Type B pancreatic cell (in vitro differentiated cells): ENCODE results near the gene TMC5. TPM values are rescaled to one million over a fixed set of nuclear protein-coding genes. Genes with fewer than 3 reads are reported as not detected.
"Not testable (repeated sequence)": the region's sequence is repeated elsewhere in the genome, so short reads cannot be mapped to it uniquely, and the experiment has no call there.

ENCODE experiments used
- DNase-seq: peaks from one replicate; pipeline ENCODE4 v3.0.0; 2021; ENCODE audit warnings: mixed read lengths; ENCODE audit not compliant: unreplicated experiment; ENCODE audit errors: extremely low spot score
- H3K27ac Mint-ChIP-seq: 2 replicates; pipeline ENCODE4 v1.8.0; 2021; ENCODE audit warnings: mild to moderate bottlenecking, mixed read lengths
- H3K27me3 Mint-ChIP-seq: 2 replicates; pipeline ENCODE4 v1.8.0; 2021; ENCODE audit warnings: mixed read lengths
- H3K36me3 Mint-ChIP-seq: 2 replicates; pipeline ENCODE4 v1.8.0; 2021; ENCODE audit warnings: mixed read lengths
- H3K4me1 Mint-ChIP-seq: one replicate; pipeline ENCODE4 v1.8.0; 2021; ENCODE audit warnings: mixed read lengths; ENCODE audit not compliant: unreplicated experiment
- H3K4me3 Mint-ChIP-seq: 2 replicates; pipeline ENCODE4 v1.8.0; 2021; ENCODE audit warnings: mild to moderate bottlenecking, mixed read lengths
- H3K9me3 Mint-ChIP-seq: 2 replicates; pipeline ENCODE4 v1.8.0; 2021; ENCODE audit warnings: mixed read lengths
- CTCF ChIP-seq: fragments of 200-600 bp; sonication (generic); conservative IDR thresholded peaks from 2 replicates; pipeline ENCODE4 v1.5.0; 2021; ENCODE audit warnings: antibody characterized with exemption, mild to moderate bottlenecking
- total RNA-seq: library from RNA; stranded (reverse); gene quantifications from 2 replicates; pipeline ENCODE4 v1.2.1, GENCODE V29; 2021; ENCODE audit warnings: low replicate concordance

TMC5 gene
- total RNA-seq, 1 donor from 2014 or later, result 9.1 TPM

- H3K27ac Mint-ChIP-seq, result no peak overlapping the region
- DNase-seq, result no peak
- no peak overlapping the region for H3K4me3 Mint-ChIP-seq
- TF ChIP-seq CTCF, result no peak
- H3K27me3 Mint-ChIP-seq, result no peaks in the 10 kb centered on the region
- no peaks in the 10 kb centered on the region for H3K9me3 Mint-ChIP-seq
- peaks cover 6% of the 10 kb centered on the region for H3K4me1 Mint-ChIP-seq
- H3K36me3 Mint-ChIP-seq, result peaks cover 45% of the 10 kb centered on the region
Measured at GRCh38 chr16:19540241-19540970, 122.7 kb downstream of the TMC5 start.

- H3K27ac Mint-ChIP-seq, result no peak overlapping the region
- H3K27me3 Mint-ChIP-seq, result no peaks in the 10 kb centered on the region
- H3K4me1 Mint-ChIP-seq, result peaks cover 6% of the 10 kb centered on the region
- DNase-seq, result no peak
- H3K4me3 Mint-ChIP-seq, result peak overlapping the region; percentile 16
- no peaks in the 10 kb centered on the region for H3K9me3 Mint-ChIP-seq
- H3K36me3 Mint-ChIP-seq, result peaks cover 31% of the 10 kb centered on the region
- no peak for TF ChIP-seq CTCF
Measured at GRCh38 chr16:19542138-19542821, 124.6 kb downstream of the TMC5 start.

DNA sequence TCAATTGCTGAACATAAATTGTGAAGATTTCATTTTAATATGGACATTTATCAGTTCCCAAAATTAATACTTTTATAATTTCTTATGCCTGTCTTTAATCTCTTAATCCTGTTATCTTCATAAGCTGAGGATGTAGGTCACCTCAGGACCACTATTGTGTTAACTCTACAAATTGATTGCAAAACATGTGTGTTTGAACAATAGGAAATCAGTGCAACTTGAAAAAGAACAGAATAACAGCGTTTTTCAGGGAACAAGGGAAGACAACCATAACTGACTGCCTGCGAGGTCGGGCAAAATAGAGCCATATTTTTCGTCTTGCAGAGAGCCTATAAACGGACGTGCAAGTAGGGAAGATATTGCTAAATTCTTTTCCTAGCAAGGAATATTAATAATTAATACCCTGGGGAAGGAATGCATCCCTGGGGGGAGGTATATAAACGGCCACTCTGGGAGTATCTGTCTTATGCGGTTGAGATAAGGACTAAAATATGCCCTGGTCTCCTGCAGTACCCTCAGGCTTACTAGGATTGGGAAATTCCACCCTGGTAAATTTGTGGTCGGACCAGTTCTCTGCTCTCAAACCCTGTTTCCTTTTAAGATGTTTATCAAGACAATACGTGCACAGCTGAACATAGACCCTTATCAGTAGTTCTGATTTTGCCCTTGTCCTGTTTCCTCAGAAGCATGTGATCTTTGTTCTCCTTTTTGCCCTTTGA is 125.8 kb downstream of the TMC5 start:
- not testable (repeated sequence) for DNase-seq, H3K4me3 Mint-ChIP-seq, H3K27ac Mint-ChIP-seq, H3K4me1 Mint-ChIP-seq, H3K9me3 Mint-ChIP-seq, H3K27me3 Mint-ChIP-seq
- H3K36me3 Mint-ChIP-seq, result peaks cover 30% of the 10 kb centered on the region

- Mint-ChIP-seq H3K4me3 (no peak overlapping the region), H3K4me1 (peaks cover 6% of the 10 kb centered on the region), H3K27ac (no peak overlapping the region), H3K27me3 (no peaks in the 10 kb centered on the region), H3K9me3 (no peaks in the 10 kb centered on the region), H3K36me3 (peaks cover 15% of the 10 kb centered on the region)
- no peak for TF ChIP-seq CTCF
- DNase-seq, result no peak
Measured at GRCh38 chr16:19548144-19548543, 130.5 kb downstream of the TMC5 start.

Other genes with a start within 250 kb of the TMC5 start
- gene SYT17, start 249.6 kb upstream of the TMC5 start, total RNA-seq, result 10.7 and 24.8 TPM in 2 replicates
- not detected in 2 replicates for gene CLEC19A, start 132.2 kb upstream of the TMC5 start, total RNA-seq
- 66.7 and 90.0 TPM in 2 replicates for gene GDE1, start 104.2 kb downstream of the TMC5 start, total RNA-seq
- 14.7 and 29.1 TPM in 2 replicates for gene CCP110, start 106.1 kb downstream of the TMC5 start, total RNA-seq
- 59.1 and 62.0 TPM in 2 replicates for gene VPS35L, start 137.8 kb downstream of the TMC5 start, total RNA-seq